Progenitor cell of endocrine pancreas (in vitro differentiated cells): ENCODE results near the gene ARL8A. TPM values are rescaled to one million over a fixed set of nuclear protein-coding genes. Genes with fewer than 3 reads are reported as not detected.

Experiments
- DNase-seq: peaks from one replicate; pipeline ENCODE4 v3.0.0; 2021; ENCODE audit warnings: low spot score; ENCODE audit not compliant: unreplicated experiment
- H3K27ac Mint-ChIP-seq: 2 replicates; pipeline ENCODE4 v1.8.0; 2021; ENCODE audit warnings: mild to moderate bottlenecking, moderate library complexity, mixed read lengths
- H3K27me3 Mint-ChIP-seq: 2 replicates; pipeline ENCODE4 v1.8.0; 2021; ENCODE audit warnings: mixed read lengths
- H3K36me3 Mint-ChIP-seq: 2 replicates; pipeline ENCODE4 v1.8.0; 2022; ENCODE audit warnings: mixed read lengths; ENCODE audit not compliant: insufficient read depth
- H3K4me1 Mint-ChIP-seq: 2 replicates; pipeline ENCODE4 v1.8.0; 2021; ENCODE audit warnings: low read depth, mixed read lengths
- H3K4me3 Mint-ChIP-seq: 2 replicates; pipeline ENCODE4 v1.8.0; 2021; ENCODE audit warnings: low read depth, mild to moderate bottlenecking, moderate library complexity, mixed read lengths
- H3K9me3 Mint-ChIP-seq: 2 replicates; pipeline ENCODE4 v1.8.0; 2021; ENCODE audit warnings: low read depth, mixed read lengths
- total RNA-seq: library from RNA; stranded (reverse); gene quantifications from 2 replicates; pipeline ENCODE4 v1.2.1, GENCODE V29; 2021
- TF ChIP-seq, protein P1 (sequence below): fragments of 200-600 bp; sonication (generic); IDR thresholded peaks from one replicate; pipeline ENCODE4 v1.5.0; 2021; ENCODE audit warnings: antibody characterized with exemption, mild to moderate bottlenecking; ENCODE audit not compliant: unreplicated experiment

ARL8A gene
- total RNA-seq, 1 donor from 2014 or later, result 43.7 TPM

DNA sequence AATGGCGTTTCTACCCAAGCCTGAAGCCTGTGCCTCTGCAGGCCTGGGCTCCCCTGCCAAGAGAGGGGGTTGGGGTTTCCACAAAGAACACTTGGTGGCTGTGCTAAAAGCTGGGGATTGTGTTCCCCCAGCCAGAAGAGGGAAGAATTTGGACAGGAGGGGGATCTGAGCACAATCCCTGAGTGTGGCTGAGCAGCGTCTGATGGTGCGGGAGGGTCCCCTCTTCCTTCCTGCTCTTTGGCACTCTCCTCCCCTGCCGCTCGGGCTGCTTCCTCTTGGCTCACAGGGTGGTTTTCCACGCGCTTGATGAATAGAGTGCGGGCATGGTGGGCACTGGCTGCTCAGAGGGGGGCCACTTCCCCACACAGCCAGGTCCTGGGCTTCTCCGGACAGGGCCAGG lies 18.1 kb downstream of the ARL8A start:
- no peaks in the 10 kb centered on the region for H3K9me3 Mint-ChIP-seq
- H3K4me3 Mint-ChIP-seq, result no peak overlapping the region
- peaks cover 16% of the 10 kb centered on the region for H3K27me3 Mint-ChIP-seq
- H3K27ac Mint-ChIP-seq, result no peak overlapping the region
- no peaks in the 10 kb centered on the region for H3K36me3 Mint-ChIP-seq
- TF ChIP-seq, protein P1, sequence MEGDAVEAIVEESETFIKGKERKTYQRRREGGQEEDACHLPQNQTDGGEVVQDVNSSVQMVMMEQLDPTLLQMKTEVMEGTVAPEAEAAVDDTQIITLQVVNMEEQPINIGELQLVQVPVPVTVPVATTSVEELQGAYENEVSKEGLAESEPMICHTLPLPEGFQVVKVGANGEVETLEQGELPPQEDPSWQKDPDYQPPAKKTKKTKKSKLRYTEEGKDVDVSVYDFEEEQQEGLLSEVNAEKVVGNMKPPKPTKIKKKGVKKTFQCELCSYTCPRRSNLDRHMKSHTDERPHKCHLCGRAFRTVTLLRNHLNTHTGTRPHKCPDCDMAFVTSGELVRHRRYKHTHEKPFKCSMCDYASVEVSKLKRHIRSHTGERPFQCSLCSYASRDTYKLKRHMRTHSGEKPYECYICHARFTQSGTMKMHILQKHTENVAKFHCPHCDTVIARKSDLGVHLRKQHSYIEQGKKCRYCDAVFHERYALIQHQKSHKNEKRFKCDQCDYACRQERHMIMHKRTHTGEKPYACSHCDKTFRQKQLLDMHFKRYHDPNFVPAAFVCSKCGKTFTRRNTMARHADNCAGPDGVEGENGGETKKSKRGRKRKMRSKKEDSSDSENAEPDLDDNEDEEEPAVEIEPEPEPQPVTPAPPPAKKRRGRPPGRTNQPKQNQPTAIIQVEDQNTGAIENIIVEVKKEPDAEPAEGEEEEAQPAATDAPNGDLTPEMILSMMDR, result no peak
- H3K4me1 Mint-ChIP-seq, result no peaks in the 10 kb centered on the region
- DNase-seq, result no peak

DNA sequence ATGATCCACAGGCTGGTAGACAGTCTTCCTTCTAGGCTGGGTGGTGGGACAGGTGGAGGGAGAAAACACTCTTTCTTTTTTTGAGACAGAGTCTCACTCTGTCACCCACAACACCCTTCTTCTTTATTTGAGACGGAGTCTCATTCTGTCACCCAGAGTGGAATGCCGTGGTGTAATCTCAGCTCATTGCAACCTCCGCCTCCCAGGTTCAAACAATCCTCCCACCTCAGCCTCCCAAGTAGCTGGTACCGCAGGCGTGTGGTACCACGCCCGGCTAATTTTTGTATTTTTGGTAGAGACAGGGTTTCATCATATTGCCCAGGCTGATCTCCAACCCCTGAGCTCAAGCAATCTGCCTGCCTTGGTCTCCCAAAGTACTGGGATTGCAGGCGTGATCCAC lies 18.9 kb downstream of the ARL8A start:
- Mint-ChIP-seq H3K4me1 (no peaks in the 10 kb centered on the region), H3K27me3 (peaks cover 20% of the 10 kb centered on the region), H3K36me3 (no peaks in the 10 kb centered on the region), H3K9me3 (no peaks in the 10 kb centered on the region), H3K27ac (peak overlapping the region; percentile 48), H3K4me3 (no peak overlapping the region)
- TF ChIP-seq, protein P1, result no peak
- no peak for DNase-seq

DNA sequence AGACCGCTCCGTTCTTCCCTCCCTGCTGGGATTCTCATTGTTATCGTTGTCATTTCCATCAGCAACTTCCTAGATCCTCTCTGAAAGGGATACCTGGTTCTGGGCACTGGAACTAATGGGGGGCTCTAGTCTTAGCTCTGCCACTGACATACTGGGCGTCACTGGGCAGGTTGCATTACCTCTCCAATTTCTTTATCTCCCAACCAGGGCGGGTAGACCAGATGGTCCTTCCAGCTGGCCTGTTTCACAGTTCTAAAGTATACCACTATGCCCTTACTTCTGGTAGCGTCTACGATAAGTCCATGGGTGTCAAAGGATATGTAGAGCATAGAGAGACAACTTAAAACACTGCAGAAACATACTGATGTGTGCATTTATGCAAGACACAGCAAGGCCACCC lies 20.4 kb downstream of the ARL8A start:
- Mint-ChIP-seq H3K27ac (no peak overlapping the region), H3K4me3 (no peak overlapping the region), H3K4me1 (no peaks in the 10 kb centered on the region), H3K9me3 (no peaks in the 10 kb centered on the region), H3K27me3 (peaks cover 20% of the 10 kb centered on the region), H3K36me3 (no peaks in the 10 kb centered on the region)
- TF ChIP-seq, protein P1, result no peak
- DNase-seq, result no peak

DNA sequence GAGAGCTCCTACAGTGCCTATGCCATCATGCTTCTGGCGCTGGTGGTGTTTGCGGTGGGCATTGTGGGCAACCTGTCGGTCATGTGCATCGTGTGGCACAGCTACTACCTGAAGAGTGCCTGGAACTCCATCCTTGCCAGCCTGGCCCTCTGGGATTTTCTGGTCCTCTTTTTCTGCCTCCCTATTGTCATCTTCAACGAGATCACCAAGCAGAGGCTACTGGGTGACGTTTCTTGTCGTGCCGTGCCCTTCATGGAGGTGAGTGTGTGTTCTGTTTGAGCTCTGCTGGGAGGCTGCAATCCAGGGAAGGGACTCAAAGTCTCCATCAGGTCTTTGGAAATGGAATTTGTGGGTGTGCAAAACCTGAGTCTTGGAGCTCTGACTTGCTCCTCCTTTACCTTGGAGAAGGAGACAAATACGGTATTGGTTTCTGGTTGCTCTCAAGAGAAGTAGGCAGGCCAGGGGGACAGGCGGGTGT lies 21.2 kb downstream of the ARL8A start:
- no peaks in the 10 kb centered on the region for H3K36me3 Mint-ChIP-seq
- H3K27ac Mint-ChIP-seq, result no peak overlapping the region
- H3K4me3 Mint-ChIP-seq, result no peak overlapping the region
- no peaks in the 10 kb centered on the region for H3K4me1 Mint-ChIP-seq
- no peaks in the 10 kb centered on the region for H3K9me3 Mint-ChIP-seq
- TF ChIP-seq, protein P1, result no peak
- peaks cover 20% of the 10 kb centered on the region for H3K27me3 Mint-ChIP-seq
- no peak for DNase-seq

DNA sequence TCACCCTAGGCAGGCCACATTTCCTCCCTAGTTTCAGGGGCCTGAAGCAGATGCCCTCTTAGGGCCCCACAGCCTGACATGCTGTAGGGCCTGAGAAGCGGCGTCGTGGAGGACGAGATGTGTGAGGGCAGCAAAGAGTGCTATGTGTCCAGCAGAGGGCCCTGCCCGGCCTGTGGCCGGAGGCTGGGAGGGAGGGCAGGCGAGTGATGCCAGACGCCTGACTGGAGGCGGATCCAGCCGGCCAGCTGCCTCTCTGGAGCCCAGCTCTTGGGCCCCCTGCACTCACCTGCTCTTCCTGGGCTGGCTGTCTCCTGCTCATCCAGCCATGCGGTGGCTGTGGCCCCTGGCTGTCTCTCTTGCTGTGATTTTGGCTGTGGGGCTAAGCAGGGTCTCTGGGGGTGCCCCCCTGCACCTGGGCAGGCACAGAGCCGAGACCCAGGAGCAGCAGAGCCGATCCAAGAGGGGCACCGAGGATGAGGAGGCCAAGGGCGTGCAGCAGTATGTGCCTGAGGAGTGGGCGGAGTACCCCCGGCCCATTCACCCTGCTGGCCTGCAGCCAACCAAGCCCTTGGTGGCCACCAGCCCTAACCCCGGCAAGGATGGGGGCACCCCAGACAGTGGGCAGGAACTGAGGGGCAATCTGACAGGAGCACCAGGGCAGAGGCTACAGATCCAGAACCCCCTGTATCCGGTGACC lies 21.8 kb downstream of the ARL8A start, which contains the start of gene GPR37L1:
TSS of gene GPR37L1 (plus strand) at position 279 of the 697 bp plus-strand sequence. CDS start at position 326, 47 bp downstream.
- Mint-ChIP-seq H3K9me3 (no peaks in the 10 kb centered on the region), H3K36me3 (no peaks in the 10 kb centered on the region), H3K4me3 (no peak within 1 kb of the TSS), H3K27me3 (peaks cover 20% of the 10 kb centered on the region), H3K27ac (no peak within 1 kb of the TSS), H3K4me1 (no peaks in the 10 kb centered on the region)
- peak; percentile 38 for DNase-seq
- TF ChIP-seq, protein P1, result peak; percentile 64
